Left kidney (tissue), 2 donors: ENCODE measurements around the gene MCAT. TPM values are rescaled to one million over a fixed set of nuclear protein-coding genes. Genes with fewer than 3 reads are reported as not detected.
"Not testable (repeated sequence)": the region's sequence is repeated elsewhere in the genome, so short reads cannot be mapped to it uniquely, and the experiment has no call there.

ENCODE experiments used
- DNase-seq: peaks from one replicate; pipeline ENCODE4 v3.0.0-alpha.2; 2013
- polyA plus RNA-seq: library from polyadenylated mRNA; unstranded; fragments of 120-200 nt; gene quantifications from one replicate; pipeline ENCODE4 v1.2.1, GENCODE V29; 2013; ENCODE audit not compliant: insufficient read length

Gene MCAT
- polyA plus RNA-seq, 1 donor: 21.6 TPM

DNA sequence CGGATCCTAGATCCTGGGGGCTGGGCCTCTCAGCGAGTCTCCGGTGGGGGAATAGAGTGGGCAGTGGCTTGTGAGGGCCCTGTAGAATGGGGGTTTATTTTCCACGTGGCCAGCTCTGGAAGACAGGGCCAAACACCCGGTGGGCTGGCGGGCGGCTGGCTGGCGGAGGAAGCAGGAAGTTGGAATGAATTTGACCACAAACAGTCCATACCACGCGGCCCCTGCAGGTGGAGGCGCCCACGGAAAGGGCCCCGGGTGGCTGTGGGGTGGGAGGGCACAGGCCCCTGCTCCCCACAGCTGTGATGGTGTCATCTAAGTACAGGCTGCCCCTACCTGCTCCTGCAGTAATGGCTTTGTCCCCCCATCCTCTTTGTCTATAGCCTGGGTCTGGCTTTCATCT, 15.1 kb downstream of the MCAT start:
- no peak for DNase-seq

DNA sequence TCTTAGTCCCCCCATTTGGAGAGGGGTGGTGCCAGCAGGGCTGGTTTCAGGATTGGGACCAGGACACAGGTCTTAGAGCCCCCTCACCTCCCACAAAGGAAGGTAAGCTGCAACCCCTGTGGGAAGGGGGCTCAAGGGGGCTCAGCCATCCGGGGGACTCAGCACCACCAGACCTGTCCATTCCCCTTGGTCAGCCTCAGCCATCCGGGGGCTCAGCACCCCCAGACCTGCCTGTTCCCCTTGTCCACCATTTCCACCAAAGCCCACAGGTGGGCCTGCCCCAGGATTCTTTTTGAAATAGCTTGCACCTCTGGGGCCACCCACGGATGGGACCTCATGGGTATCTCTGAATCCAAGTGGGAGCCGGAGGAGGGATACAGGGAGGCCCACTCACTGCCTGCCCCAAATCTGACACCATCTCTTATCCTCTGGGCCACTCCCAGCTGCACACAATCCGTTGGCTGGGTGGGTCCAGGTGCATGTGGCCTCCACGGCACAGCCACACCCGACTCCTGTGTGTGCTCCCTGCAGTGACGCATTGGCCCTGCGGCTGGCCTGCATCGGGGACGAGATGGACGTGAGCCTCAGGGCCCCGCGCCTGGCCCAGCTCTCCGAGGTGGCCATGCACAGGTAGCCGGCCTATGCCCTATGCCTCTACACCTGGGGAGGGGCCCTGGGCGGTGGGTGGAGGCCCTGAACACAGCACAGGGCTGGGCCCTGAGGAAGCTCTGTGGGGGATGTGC, 15.9 kb downstream of the MCAT start:
- no peak for DNase-seq

DNA sequence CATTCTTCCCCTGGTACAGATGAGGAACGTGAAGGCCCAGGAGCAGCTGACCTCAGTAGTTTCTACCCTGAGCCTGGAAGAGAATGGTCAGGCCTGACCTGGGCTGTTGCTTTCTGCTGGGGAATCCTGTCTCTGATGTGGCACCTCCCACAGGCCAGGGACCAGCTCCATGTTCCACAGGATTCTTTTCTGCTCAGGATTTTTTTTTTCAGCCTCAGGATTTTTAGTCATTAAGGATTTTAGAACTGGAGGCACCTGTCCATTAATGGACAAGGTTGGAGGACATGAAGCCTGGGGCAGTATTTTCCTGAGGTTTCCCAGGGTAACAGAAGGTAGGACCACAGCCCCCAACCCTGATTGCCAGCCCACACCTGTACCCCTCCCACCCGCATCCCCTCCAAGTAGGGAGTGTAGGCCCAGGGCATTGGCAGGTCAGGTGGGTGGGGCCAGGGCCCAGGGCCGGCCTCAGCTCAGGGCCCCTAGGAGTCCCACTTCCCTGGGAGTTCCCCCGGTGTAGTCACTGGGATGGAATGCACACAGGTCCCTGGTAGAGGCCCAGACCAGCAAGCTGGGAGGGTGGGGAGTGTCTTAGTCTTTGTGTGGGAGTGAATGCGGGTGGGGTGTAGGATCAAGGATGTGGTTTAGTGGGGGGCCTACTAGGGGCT, 16.6 kb downstream of the MCAT start:
- no peak for DNase-seq

DNA sequence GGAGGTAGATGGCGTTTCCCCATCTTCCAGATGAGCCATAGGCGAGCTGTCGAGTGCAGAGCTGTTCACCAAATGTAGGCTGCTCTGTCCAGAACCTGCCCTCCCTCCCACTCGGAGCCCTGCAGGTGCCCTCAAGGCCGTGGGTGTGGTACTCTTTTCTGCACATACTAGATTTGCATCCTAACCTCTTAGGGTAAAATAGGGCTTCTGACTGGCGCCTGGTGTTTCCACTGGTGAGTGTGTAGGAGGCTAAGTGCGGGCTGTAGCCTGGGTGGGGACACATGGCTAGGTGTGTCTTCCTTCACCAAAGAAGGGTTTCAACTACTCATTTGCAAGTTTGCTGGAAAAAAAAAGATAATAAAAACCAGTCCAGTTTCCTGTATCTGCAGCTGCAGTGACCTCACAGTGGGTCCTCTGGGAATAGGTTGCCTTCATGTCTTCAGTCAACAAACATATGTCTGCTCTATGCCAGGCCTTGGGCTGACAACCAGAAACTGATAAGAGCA, 24.2 kb downstream of the MCAT start:
- no peak for DNase-seq

DNA sequence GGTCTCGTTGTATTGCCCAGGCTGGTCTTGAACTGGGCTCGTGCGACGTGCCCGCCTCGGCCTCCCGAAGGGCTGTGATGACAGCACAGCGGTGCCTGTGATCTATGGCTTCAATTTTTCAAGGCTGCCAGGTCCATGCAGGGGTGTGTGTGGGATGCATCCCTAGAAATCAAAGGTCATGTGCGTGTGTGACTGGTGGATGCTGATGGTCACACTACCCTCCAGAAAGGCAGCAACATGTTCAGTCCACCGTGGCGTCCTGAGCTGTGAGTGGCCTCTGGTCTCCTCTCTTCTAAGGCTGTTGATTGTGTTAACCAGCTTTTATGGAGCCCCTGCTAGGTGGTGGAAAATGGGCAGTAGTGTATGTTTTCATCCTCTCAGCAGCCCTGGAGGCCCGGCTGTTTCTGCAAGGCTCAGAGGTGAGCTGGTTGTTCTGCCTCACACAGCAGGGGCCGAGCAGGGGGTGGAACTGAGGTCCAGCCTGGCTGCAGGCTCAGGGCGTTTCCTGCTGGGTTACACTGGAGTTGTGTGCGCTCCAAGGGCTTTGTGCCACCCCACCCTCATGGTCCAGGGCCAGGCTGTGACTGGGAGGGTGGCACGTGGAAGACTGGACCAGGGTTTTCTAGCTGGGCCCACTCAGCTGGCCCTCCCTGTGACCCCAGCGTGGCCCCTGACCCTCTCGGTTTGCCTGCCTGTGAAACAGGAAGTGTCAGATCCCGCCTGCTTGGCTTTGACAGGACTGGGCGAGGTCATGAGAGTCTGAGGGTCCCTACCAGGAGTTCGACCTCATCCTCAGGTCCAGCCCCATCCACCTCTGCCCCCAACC, 25.0 kb downstream of the MCAT start:
- DNase-seq: no peak

DNA sequence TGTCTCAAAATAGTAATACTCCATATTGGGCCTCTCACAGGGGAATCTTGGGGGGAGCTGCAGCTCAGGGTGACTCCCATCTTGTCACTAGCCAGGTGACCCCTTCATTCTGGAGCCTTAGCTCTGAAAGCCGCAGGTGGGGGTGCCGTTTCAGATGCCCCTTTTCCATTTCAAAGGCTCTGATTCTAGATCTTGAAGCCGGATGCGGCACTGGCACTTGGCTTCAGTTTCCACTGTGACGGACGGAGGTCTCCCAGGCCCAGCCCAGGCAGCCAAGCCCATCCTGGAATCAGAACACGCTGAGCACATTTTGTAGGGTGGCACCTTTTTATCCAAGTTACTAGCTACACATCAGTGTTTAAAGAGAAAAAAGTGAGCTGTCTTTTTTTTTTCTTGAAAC, 26.3 kb downstream of the MCAT start:
- no peak for DNase-seq

DNA sequence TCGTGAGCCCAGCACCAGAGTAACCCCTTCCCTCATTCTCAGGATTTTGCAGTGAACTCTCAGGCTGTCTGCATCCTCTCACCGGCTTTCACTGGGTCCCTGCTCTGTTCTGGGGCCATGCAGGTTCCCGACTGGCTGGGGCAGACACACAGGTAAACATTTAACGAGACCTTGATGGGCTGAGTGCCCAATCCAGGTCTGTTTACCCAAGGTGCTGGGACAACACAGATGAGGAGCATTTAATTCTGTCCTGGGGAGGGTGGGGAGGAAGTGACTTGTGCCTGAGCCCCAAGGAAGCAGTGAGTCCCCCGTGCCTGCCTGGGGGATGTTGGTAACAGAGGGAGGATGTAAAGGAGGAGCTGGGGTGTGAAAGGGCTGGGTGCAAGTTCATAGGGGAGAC, 28.2 kb downstream of the MCAT start:
- no peak for DNase-seq

DNA sequence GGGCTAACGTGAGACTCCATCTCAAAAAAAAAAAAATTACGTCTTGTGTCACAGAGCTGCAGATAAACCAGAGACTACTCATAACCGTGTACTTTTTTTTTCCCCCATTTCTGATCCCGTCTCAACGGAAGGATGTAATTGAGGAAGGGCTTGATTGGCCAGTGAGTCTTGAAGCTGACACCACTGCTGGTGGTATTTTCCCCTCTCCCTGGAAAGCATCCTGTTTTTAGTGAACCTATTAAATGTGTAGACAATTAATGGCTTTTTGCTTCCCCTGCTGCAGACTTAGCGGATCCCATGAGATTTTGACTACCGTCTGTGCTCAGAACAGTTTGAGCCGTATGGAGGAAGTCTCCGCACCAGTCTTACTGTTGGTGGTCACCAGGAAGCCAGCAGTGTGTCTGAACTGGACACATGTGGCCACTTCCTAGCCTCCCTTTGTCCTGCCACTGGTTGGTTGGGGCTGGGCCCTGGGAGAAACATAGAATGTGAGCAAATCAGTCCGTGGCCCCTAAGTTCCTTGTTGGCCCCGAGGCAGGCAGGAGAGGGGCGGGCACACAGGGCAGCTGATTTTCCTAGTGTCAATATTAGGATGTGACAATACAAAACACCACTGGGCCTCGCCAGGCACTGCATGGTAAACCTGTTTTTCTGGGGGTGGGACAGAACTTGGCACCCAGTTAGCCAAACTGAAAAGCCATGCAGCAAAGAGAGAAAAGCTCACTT, 29.5 kb downstream of the MCAT start:
- DNase-seq: no peak

DNA sequence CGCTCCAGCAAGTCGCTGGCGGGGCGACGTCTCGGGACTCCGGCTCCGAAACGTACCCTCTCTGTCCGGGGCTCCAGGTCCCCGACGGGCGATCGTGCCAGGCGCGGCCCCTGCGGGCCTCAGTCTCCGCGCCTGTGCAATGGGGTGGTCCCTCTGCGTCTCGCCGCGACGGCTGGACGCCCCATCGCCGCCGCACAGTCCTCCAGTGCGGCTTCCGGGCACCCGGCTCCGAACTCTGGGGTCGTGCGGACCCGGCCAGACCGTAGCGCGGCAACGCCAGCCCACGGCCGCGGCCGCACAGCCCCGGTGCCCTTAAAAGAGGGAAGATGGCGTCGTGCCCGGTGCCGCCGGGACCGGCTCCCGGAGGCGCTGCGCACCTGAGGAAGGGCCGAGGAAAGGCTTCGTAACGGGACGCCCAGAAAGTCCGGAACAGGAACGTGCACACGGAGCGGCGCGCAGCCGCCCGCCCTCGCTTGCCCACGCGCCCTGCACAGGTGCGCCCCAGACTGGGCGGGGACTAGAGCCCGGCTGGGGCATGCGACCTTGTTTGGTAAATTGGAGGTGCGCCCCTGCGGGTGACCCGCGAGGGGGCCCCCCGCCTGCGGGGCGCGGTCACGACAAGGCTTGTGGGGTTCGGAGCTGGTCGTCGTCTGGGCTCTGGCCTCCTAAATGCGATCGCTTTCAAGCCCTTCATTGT, 32.1 kb downstream of the MCAT start:
- no peak for DNase-seq

DNA sequence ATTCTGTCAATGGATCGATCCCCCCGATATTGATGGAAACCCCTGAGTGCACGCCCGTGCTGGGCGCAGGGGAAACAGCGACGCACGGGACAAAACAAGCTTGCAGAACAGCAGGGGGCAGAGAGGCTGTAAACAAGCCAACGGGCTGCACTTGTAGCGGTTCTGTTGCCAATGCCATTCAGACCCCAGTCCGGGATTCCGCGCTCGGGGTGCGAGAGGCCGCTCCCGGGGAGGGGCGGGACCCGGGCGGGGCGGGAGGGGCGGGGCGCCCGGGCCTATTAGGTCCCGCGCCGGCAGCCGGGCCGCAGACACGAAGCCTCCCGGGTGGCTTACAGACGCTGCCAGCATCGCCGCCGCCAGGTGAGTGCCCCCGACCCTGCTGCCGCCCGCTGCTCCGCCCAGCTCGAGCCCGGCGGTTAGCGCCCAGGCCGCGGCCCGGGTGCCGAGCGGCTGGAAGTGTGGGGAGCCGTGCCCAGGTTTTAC, 32.7 kb downstream of the MCAT start, which contains the start of gene BIK:
TSS of gene BIK (plus strand) at position 307 of the 483 bp plus-strand sequence. CDS start 13,273 bp downstream, outside the sequence.
- peak; percentile 36 for DNase-seq

DNA sequence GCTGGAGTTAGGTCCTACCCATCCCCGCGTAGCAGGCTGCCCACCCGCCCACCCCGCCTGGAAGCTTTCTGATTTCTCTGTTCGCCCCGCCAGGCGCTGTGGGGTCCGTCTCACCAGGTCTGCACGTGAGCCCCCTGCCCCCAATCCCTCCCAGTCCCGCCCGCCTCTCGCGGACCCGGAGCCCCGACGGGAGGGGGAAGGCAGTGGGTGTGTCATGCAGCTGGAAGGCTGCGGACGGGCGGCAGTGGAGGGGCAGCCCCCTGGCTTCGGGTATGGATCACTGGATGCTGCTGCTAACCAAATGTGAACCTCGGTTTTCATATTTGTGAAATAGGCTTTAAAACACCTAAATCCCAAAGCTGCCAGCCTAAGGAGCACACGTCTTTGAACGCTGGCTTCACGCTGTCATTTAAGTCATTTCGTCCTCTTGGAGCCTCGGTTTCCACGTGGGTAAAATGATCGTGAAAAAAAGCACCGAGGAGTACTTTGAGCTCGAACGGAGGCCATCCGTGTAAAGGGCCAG, 33.2 kb downstream of the MCAT start:
- no peak for DNase-seq

DNA sequence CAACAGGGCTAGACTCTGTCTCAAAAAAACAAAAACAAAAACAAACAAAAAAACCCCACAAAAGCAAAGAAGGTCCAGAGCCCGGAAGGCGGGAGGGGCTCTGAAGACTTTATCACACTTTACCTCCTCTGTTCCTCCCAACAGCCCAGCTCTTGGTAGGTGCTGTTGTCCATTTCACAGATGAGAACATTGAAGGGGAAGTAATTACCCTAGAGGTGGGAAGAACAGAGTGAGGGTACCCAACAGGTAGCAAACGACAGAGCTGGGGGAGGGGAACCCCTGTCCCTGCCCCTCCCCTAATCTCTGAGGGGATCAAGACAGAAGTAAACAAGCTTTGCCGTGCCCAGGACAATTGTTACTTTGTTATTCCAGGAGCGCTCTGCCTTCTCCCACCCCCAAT, 33.7 kb downstream of the MCAT start:
- DNase-seq: no peak

DNA sequence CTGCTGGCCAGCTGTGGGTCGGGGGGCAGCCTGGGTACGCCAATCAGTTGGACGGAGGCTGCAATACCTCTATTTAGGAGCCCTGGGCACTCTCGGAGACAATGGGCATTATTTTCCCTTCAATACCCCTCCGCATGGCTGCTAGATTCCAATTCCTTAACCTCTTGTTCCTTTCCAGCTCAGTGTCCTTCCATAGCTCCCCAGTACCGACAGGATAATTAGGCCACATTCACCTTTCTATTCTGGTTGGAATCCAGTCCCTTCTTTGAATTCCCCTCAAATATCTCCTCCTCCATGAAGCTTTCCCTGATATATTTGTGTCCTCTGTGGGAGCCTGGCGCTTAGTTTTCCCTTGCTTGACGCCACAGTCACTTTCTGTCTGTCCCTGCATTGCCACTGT, 36.9 kb downstream of the MCAT start:
- no peak for DNase-seq

DNA sequence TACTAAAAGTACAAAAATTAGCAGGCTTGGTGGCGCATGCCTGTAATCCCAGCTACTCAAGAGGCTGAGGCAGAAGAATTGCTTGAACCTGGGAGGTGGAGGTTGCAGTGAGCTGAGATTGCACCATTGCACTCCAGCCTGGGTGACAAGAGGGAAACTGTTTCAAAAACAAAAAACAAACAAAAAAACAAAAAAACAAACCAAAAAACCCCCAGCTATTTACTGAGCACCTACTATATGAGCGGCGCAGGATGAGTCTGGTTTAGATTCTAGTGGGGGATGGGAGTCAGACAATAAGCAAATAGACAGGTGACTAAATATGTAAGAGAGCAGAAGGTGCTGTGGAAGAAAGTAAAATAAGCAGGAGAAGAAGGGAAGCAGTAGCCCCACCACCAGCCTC, 38.2 kb downstream of the MCAT start:
- not testable (repeated sequence) for DNase-seq

DNA sequence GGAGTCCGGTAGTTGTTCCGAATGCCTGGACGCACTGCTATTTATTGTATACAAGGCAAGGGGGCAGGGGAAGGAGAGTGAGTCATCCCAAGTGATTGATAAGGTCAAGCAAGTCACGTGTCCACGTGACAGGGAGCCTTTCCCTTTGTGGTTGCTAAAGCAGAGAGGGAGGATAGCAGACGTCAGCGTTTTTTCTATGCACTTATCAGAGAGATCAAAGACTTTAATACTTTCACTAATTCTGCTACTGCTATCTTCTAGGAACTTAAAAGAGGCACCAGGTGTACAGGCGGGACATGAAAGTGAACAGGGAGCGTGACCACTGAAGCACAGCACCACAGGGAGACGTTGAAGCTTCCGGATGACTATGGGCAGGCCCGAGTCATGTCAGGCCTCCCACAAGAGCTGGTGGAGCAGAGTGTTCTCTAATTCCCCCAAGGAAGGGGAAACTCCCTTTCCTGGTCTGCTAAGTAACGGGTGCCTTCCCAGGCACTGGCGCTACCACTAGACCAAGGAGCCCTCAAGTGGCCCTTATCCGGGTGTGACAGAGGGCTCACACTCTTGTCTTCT, 39.1 kb downstream of the MCAT start:
- not testable (repeated sequence) for DNase-seq

DNA sequence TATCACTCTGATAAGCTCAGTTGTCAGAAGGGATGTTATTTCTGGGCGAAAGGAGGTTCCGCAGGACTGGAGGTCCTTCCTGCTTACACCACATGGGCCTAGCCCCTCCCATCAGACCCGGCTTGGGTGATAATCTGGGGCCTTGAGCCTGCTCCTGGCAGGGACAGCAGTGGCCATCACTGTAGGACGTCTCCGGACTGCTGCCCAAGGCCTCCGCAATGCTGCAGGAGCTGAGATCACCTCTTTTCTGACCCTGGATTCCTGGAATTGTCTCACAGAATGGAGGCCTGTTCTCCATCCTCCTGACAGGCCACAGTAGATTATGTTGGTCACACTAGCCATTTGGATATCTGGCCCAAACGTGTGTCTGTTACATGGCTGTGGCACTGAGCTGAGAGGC, 41.9 kb downstream of the MCAT start:
- DNase-seq: no peak

DNA sequence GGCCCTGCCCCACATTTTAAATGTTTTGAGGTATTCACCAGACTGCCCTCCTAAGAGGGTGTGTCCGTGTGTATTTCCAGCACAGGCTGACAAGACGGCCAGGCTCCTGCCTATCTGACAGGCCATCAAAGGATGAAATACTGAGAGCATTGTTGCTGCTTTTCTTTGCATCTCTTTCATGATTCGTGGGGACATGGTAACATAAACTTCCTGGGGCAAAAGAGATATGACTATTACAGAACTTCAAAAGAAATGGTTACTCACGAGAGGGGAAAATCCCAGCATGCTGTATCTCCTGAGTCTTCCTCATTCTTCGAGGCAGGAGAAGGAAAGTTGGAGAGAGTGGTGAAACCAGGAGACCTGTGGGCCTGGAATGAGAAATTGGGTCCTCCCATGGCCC, 43.0 kb downstream of the MCAT start:
- DNase-seq: no peak

DNA sequence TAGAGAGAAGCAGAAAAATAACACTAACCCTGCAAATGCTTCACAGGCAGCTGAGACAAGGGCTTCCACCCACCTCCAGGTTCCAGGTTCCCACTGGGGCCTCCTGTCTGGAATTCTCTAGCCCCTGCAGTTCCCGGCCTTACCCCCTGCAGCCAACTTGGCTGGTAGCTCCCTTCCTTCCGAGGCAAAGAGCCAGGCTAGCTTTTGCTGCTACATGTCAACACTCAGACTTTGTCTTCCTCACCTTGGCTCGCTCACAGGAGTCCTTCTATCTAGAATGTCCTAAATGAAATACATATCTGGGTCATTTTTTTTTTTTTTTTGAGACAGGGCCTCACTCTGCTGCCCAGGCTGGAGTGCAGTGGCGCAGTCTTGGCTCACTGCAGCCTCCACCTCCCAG, 44.1 kb downstream of the MCAT start:
- DNase-seq: no peak

DNA sequence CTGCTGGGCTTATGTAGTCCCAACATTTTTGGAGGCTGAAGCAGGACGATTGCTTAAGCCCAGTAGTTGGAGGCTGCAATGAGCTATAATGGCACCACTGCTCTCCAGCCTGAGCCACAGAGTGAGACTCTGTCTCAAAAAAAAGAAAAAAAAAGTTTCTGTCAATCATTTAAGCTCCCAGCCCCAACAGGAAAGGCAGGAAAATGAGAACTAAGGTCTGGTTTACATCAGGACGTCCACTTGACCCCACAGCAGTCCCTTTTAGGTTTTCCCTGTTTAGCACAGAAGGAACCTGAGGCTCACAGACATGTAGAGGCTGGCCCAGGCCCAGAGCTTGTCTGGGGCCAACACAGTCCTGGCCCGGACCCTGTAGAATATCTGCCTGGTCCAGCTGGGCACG, 44.8 kb downstream of the MCAT start:
- no peak for DNase-seq

DNA sequence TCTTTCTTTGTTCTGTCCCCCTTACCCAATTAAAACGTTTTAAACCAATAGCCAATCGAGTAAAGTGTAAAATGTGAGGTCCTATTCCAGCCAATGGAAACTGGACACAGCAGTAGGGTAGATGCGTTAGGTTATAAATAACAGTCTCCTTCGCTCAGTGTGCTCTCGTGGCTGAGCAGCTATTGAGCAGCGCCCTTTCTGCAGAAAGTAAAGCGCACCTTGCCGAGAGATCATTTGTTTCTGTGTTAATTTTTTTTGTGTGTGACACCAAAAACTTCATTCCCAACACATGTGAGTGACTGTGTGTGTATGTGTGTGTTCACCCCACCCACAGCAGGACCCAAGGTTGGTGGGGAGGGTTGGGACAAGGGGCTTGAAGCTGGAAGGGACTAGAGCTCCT, 46.8 kb downstream of the MCAT start:
- DNase-seq: no peak

DNA sequence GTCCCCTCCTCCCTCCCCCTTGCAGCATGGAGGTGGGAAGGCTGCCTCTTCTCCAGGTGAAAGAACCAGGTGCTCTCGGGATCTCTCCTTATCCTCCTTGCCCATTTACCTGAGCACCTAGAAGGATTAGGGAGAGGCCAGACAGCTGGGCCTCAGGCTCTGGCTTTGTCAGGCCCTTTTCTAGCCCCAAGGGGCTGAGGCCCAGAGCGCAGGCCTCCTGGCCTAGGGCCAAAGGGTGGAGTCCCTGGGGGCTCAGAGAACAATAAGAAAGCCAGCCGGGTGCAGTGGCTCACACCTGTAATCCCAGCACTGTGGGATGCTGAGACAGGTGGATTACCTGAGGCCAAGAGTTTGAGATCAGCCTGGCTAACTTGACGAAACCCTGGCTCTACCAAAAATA, 48.6 kb downstream of the MCAT start:
- DNase-seq: no peak
